ENCODE results near the gene VWF. TPM values are rescaled to one million over a fixed set of nuclear protein-coding genes. Genes with fewer than 3 reads are reported as not detected.

Gene VWF
- total RNA-seq, 1 experiment from 2014 or later, result 0.48 TPM

DNA sequence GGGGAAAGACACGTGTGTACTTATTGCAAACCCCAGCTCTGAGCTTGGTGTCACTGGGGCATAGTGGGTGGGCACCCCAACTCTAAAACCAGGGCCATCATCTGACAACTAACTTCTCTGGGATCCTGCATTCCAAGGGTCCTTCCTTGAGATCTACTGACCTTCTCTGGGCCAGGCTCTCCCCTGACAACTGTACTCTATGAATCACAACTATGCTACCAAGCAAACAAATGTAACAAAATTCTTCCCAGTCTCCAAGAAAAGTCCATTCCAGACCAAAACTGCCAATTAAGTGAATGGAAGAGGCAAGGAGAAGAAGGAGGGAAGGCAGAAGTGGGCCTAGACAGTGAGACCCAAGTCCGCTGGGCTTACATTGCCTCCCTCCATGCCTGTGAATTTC, 38.2 kb downstream of the VWF start:
- DNase-seq, result no peak
- POLR2A ChIA-PET (ENCODE audit: unreplicated experiment), result no interaction called here
- peaks cover 43% of the 10 kb centered on the region; the same call in 1 of the 2 replicates for H3F3A ChIP-seq (ENCODE audit: insufficient read depth, low read depth)
- no peaks in the 10 kb centered on the region for H3K27me3 ChIP-seq (ENCODE audit: insufficient read depth, low read depth)
- H3K27ac ChIP-seq, result peak overlapping the region; percentile 7; the same call in 1 of the 2 replicates
- H4K20me1 ChIP-seq (ENCODE audit: insufficient read depth), result no peaks in the 10 kb centered on the region
- H3K9me3 ChIP-seq (ENCODE audit: insufficient read depth, low read depth), result no peaks in the 10 kb centered on the region
- H3K79me2 ChIP-seq (ENCODE audit: low read depth), result no peaks in the 10 kb centered on the region
- CTCF ChIA-PET, result no interaction called here
- H3K9me2 ChIP-seq (ENCODE audit: insufficient read depth), result no peaks in the 10 kb centered on the region
- BruUV-seq (replicated peaks), result no TSS peak
- H3K4me1 ChIP-seq (replicated peaks; ENCODE audit: insufficient read depth), result peaks cover 65% of the 10 kb centered on the region
- no peaks in the 10 kb centered on the region for H3K36me3 ChIP-seq (ENCODE audit: low read depth)
- H3K4me3 ChIP-seq, result no peak overlapping the region
- H2AFZ ChIP-seq, result no peak overlapping the region
- intact Hi-C loops (cut with micrococcal nuclease; ENCODE audit: unreplicated experiment), result no loop called here
- no peak overlapping the region for H3K4me2 ChIP-seq
- TF ChIP-seq EZH2 (IDR thresholded peaks at IDR 0.05; ENCODE audit: low read depth), result no peak
- TF ChIP-seq, protein P1, sequence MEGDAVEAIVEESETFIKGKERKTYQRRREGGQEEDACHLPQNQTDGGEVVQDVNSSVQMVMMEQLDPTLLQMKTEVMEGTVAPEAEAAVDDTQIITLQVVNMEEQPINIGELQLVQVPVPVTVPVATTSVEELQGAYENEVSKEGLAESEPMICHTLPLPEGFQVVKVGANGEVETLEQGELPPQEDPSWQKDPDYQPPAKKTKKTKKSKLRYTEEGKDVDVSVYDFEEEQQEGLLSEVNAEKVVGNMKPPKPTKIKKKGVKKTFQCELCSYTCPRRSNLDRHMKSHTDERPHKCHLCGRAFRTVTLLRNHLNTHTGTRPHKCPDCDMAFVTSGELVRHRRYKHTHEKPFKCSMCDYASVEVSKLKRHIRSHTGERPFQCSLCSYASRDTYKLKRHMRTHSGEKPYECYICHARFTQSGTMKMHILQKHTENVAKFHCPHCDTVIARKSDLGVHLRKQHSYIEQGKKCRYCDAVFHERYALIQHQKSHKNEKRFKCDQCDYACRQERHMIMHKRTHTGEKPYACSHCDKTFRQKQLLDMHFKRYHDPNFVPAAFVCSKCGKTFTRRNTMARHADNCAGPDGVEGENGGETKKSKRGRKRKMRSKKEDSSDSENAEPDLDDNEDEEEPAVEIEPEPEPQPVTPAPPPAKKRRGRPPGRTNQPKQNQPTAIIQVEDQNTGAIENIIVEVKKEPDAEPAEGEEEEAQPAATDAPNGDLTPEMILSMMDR (conservative IDR thresholded peaks at IDR 0.05), result no peak

DNA sequence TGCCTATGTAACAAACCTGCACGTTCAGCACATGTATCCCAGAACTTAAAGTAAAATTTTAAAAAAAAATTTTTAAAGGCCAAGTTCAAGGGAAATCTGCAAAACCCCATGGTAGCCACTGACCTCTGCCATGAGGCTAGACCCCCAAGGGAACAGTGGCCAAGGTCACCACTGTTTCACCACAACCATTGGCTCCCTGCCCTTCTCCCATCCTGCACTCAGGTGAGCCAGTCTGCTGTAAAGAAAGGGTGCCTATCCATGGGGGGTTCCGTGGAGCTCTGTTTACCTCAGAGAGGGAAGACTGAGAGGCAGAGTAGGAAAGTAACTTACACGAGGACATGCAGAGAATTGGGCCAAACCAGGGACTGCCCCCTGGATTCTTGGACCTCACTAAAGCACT, 38.6 kb downstream of the VWF start:
- Histone ChIP-seq H3K36me3 (ENCODE audit: low read depth) (no peaks in the 10 kb centered on the region), H3K9me2 (ENCODE audit: insufficient read depth) (no peaks in the 10 kb centered on the region), H3K4me3 (no peak overlapping the region), H3K4me2 (no peak overlapping the region), H3K79me2 (ENCODE audit: low read depth) (no peaks in the 10 kb centered on the region), H3K9me3 (ENCODE audit: insufficient read depth, low read depth) (no peaks in the 10 kb centered on the region), H3F3A (ENCODE audit: insufficient read depth, low read depth) (peaks cover 43% of the 10 kb centered on the region; the same call in 1 of the 2 replicates), H4K20me1 (ENCODE audit: insufficient read depth) (no peaks in the 10 kb centered on the region), H2AFZ (no peak overlapping the region), H3K27me3 (ENCODE audit: insufficient read depth, low read depth) (no peaks in the 10 kb centered on the region), H3K27ac (0 out of 2 replicates have a peak overlapping the region, but pooled peaks have one; percentile 7), H3K4me1 (replicated peaks; ENCODE audit: insufficient read depth) (peaks cover 65% of the 10 kb centered on the region)
- POLR2A ChIA-PET (ENCODE audit: unreplicated experiment), result no interaction called here
- DNase-seq, result no peak
- TF ChIP-seq EZH2 (IDR thresholded peaks at IDR 0.05; ENCODE audit: low read depth), result no peak
- TF ChIP-seq, protein P1 (conservative IDR thresholded peaks at IDR 0.05), result no peak
- no TSS peak for BruUV-seq (replicated peaks)
- intact Hi-C loops (cut with micrococcal nuclease; ENCODE audit: unreplicated experiment), result loop anchor here (2.0 kb wide), 3 partner anchors 83 to 193 kb away; no protein-coding TSS in a partner anchor
- CTCF ChIA-PET, result no interaction called here

DNA sequence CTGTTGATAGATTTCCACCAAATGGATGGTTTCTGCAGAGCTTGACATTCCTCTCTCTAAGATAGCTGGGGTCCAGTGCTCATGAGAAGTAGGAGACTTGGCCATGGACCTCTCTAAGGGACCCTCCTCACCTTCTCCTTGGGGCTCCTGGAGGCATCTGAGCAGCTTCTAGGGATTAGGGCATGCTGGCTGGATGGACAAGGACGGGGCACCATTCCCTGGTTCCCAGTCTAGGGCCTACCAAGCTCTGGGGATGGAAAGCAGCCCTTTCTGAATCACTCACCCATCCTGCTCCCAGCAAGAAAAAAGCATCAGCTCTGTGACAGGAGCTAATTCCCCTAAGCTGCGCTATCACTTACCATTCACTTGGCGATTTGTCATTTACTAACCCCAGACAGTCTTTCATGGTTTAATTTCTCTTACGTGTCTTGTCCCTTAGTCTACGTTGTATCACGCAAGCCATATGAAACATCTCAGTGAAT, 39.5 kb downstream of the VWF start:
- H3F3A ChIP-seq (ENCODE audit: insufficient read depth, low read depth), result peaks cover 43% of the 10 kb centered on the region; the same call in 1 of the 2 replicates
- BruUV-seq (replicated peaks), result no TSS peak
- H3K4me2 ChIP-seq, result peak overlapping the region; percentile 79
- H2AFZ ChIP-seq, result no peak overlapping the region
- H3K9me3 ChIP-seq (ENCODE audit: insufficient read depth, low read depth), result no peaks in the 10 kb centered on the region
- H3K4me3 ChIP-seq, result no peak overlapping the region
- POLR2A ChIA-PET (ENCODE audit: unreplicated experiment), result interaction anchor here (0.5 to 2.0 kb wide), 9 partner anchors 8 to 624 kb away, joined by 3 to 35 read pairs (median 4); partner anchors contain the start of gene CD9
- H3K27ac ChIP-seq, result peak overlapping the region; percentile 86
- H3K27me3 ChIP-seq (ENCODE audit: insufficient read depth, low read depth), result no peaks in the 10 kb centered on the region
- no peak for DNase-seq
- no peaks in the 10 kb centered on the region for H4K20me1 ChIP-seq (ENCODE audit: insufficient read depth)
- intact Hi-C loops (cut with micrococcal nuclease; ENCODE audit: unreplicated experiment), result loop anchor here (1.0 to 2.0 kb wide), 4 partner anchors 20 to 194 kb away; no protein-coding TSS in a partner anchor
- no peaks in the 10 kb centered on the region for H3K79me2 ChIP-seq (ENCODE audit: low read depth)
- CTCF ChIA-PET, result interaction anchor here (0.6 to 1.6 kb wide), 7 partner anchors 8 to 453 kb away, joined by 3 to 14 read pairs (median 4); no protein-coding TSS in a partner anchor
- no peaks in the 10 kb centered on the region for H3K9me2 ChIP-seq (ENCODE audit: insufficient read depth)
- TF ChIP-seq, protein P1 (conservative IDR thresholded peaks at IDR 0.05), result no peak
- no peak for TF ChIP-seq EZH2 (IDR thresholded peaks at IDR 0.05; ENCODE audit: low read depth)
- H3K36me3 ChIP-seq (ENCODE audit: low read depth), result no peaks in the 10 kb centered on the region
- H3K4me1 ChIP-seq (replicated peaks; ENCODE audit: insufficient read depth), result peaks cover 67% of the 10 kb centered on the region

All from PC-9 (cell line).